22Rv1 (cell line): Measurements from ENCODE around the gene TMEM117.

Experiments used
- H3K27ac ChIP-seq: fragments of 450-650 bp; 2 replicates; pipeline ENCODE4 v1.5.1; 2017
- ZFX ChIP-seq: fragments of 450-650 bp; IDR thresholded peaks from 2 replicates; pipeline ENCODE4 v1.6.1; 2017; ENCODE audit warnings: antibody characterized with exemption, borderline replicate concordance
- TF ChIP-seq, protein P1 (sequence below): fragments of 450-650 bp; IDR thresholded peaks from 2 replicates; pipeline ENCODE4 v1.5.1; 2017; ENCODE audit warnings: mild to moderate bottlenecking

Gene TMEM117

DNA sequence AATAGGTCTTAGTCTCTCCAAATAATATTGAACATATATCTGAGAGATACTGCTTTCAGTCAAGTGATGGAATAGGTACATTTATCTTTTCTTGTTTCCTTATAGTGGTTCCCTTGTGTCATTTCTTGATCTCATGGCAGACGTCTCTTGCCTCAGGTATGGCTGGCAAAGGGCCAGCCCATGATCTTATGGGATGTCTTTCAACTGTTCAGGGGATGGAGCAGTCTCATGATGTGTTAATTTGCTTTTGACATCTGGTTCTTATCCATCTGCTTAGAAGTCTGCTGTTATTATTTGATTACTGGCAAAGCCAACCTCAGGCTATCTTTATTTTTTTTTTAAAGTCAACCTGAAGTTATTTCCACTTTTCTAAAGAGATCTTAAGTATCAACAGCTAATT is 262.9 kb downstream of the TMEM117 start:
- TF ChIP-seq, protein P1, sequence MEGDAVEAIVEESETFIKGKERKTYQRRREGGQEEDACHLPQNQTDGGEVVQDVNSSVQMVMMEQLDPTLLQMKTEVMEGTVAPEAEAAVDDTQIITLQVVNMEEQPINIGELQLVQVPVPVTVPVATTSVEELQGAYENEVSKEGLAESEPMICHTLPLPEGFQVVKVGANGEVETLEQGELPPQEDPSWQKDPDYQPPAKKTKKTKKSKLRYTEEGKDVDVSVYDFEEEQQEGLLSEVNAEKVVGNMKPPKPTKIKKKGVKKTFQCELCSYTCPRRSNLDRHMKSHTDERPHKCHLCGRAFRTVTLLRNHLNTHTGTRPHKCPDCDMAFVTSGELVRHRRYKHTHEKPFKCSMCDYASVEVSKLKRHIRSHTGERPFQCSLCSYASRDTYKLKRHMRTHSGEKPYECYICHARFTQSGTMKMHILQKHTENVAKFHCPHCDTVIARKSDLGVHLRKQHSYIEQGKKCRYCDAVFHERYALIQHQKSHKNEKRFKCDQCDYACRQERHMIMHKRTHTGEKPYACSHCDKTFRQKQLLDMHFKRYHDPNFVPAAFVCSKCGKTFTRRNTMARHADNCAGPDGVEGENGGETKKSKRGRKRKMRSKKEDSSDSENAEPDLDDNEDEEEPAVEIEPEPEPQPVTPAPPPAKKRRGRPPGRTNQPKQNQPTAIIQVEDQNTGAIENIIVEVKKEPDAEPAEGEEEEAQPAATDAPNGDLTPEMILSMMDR = no peak
- TF ChIP-seq ZFX = no peak
- no peak overlapping the region for H3K27ac ChIP-seq

DNA sequence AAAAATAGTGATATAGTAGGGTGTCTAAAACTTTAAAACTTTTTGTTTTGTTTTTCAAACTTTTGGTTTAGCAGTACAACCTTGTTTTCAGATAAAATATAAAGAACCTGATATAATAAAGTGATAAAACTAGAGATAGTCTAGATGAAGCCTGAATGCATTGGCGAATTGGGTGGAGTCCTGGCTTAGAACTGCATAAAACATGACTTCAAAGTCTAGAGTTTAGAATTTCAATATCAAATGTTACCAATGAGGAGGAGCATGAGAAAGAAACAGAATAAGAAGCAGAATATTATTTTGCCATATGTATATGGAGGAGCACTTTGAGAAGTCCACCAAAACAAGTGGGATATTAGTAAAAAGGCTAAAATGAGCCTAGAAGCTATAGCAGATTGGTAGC is 263.6 kb downstream of the TMEM117 start:
- no peak for TF ChIP-seq ZFX
- TF ChIP-seq, protein P1 = no peak
- H3K27ac ChIP-seq = no peak overlapping the region

DNA sequence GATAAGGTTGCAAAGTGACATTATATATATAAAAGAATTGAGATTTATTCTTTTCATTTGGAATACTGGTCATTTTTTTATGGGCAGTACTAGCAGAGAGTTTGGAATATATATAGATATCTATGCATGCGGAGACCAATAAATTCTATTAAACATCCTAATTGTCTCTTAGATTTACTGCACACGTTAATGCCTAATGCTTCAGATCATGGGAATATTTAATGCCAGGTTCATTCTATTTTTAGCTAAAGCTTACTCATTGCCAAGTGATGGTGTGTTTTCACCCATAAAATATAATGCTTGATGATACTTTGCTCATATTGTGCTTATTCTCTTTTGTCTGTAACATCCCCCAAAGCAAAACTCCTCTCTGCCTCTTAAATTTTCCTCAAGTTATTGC is 264.4 kb downstream of the TMEM117 start:
- no peak overlapping the region for H3K27ac ChIP-seq
- TF ChIP-seq, protein P1 = no peak
- TF ChIP-seq ZFX = no peak

DNA sequence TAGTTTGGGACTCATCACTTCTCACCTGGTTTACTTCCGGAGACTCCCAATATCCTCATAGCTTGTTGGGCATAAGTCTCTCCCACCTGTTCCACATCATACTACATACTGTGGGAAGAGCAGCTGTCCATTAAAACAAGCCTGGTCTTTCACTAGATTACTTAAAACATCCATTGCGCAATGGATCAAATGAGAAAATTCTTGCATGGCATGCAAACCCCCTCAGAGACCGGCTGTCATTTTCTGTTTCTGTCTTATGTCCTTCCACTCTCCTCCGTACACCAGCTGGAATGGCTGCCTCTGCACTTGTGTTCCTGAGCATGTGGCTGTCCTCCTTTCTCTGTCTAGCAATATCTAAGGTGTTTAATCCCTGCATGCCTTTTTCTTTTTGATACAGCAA is 265.6 kb downstream of the TMEM117 start:
- no peak for TF ChIP-seq ZFX
- TF ChIP-seq, protein P1 = no peak
- H3K27ac ChIP-seq = no peak overlapping the region

DNA sequence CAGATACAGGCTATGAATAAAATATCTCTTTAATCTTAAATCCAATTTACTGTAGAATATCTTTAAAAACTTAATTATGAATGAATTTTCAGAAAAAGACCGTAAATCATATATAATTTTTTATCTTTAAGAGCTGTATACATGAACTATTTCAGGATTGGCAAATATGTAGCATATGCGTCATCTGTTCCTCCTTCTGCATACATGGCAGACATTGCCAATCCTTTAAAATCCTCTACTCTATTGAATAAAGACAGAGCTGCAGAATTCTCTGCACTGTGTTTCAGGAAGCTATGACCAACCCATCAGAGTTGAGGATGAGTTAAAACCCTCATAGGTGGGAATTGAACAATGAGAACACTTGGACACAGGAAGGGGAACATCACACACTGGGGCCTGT is 279.0 kb downstream of the TMEM117 start:
- no peak for TF ChIP-seq ZFX
- TF ChIP-seq, protein P1 = no peak
- no peak overlapping the region for H3K27ac ChIP-seq

DNA sequence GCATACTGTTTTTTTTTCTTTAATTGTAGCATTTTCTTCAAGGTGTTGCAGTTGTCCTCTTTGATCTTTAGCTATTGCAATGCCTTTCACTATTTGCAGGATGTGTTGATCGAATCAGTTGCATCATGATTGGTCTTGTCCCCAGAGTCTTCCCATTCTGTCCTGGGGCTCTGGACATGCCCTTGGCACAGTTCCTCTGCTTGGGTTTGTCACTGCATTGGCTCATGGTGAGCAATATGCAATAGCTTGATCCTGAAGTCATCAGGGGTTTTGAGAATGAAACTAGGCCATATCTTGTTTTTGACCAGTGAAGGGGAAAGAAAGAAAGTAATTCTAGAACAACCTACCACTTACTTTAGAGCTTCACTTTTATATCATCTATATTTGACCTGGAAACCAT is 281.5 kb downstream of the TMEM117 start:
- TF ChIP-seq ZFX = no peak
- TF ChIP-seq, protein P1 = no peak
- no peak overlapping the region for H3K27ac ChIP-seq

DNA sequence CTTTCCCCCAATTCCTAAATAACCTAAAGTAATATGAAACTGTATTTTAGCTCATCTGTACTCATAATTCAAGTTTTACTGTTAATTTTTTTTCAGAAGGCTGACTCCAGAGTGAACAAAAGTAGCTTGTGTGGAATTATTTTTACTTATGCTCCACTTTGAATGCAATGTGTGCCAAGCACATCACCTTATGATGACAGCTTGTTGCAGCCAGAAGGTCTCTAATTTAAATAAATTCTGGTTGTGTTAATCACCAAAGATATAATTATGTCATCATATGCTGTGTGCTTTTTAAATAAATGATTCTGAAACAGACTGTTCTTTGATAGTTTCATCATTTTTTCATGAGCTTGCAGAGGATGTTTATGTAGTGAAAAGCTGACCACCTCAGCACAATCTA is 283.1 kb downstream of the TMEM117 start:
- no peak overlapping the region for H3K27ac ChIP-seq
- TF ChIP-seq ZFX = no peak

DNA sequence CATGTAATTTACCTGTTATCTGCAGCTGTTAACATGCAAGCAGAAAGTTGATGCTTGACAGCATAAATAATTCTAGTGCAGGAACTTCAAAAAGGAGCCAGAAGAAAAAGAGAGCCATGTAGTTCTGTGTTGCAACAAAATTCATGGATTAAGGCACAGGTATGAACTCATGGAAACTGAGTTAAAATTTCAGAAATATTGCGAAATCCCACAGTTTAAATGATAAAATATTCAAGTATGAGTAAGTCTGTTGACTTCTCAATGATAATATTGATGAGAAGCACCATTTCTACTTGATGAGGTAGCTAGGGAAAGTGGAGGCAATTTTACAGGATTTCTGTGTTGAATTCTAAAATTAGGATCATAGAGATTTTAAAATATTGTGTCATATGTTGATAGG is 290.9 kb downstream of the TMEM117 start:
- no peak for TF ChIP-seq ZFX
- no peak overlapping the region for H3K27ac ChIP-seq
